Measurements from ENCODE around the gene CDC42SE2.
"Not testable (repeated sequence)": the region's sequence is repeated elsewhere in the genome, so short reads cannot be mapped to it uniquely, and the experiment has no call there.

Gene CDC42SE2

DNA sequence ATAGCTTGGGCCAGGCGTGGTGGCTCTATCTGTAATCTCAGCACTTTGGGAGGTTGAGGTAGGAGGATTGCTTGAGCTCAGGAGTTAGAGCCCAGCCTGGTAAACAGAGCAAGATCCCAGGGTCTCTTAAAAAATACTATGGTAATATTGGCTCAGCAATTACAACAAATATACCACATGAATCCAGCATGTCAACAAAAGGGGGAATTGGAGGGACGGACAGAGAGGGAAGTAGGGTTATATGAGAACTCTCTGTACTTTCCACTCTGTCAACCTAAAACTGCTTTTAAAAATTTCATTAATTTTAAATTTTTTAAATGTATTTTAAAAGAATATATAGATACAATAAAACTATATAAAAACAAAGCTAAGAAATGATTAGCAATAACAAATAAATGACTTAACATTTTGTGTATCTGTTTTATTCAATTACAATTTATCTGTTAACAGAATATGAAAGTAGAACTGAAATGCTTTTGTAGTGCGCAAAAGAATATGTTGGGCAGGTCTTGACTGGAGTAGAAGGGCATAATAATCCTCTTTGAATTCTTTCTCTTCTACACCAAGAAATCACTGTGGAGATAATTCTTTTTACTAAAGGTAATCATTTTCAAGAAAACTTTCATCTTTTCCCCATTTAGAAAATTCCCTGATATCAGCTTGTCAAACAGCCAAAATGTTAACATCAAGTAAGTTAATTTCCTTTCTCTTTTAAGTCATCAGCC is 12.9 kb upstream of the CDC42SE2 start:
- DNase-seq (ENCODE audit: low read depth, low spot score): no peak

GRCh38 chr5:131252824-131253171 is 11.1 kb upstream of the CDC42SE2 start:
- peak; percentile 69 for DNase-seq (ENCODE audit: low read depth, low spot score)

DNA sequence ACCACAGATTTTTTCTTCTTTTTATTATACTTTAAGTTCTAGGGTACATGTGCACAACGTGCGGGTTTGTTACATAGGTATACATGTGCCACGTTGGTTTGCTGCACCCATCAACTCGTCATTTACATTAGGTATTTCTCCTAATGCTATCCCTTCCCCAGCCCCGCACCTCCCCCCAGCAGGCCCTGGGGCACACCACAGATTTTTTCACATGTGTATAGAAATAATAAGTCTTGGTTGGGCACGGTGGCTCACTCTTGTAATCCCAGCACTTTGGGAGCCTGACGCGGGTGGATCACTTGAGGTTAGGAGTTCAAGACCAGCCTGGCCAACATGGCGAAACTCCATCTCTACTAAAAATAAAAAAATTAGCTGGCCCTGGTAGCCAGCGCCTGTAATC is 9.8 kb upstream of the CDC42SE2 start:
- not testable (repeated sequence) for DNase-seq (ENCODE audit: low read depth, low spot score)

- no peak for DNase-seq (ENCODE audit: low read depth, low spot score)
Observed at GRCh38 chr5:131254741-131255140, 9.1 kb upstream of the CDC42SE2 start.

DNA sequence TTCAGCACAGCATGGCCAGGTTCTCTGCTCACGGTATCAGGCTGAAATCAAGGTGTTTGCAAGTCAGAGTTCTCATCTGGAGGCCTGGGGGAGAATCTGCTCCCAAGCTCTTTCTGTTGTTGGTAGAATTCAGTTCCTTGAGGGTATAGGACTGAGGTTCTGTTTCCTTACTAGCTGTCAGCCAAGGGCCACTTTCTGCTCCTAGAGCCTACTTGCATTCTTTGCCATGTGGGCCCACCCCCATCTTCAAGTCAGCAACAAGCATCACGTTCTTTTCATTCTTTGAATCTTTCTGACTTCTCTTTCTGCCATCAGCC is 7.4 kb upstream of the CDC42SE2 start:
- no peak for DNase-seq (ENCODE audit: low read depth, low spot score)

DNA sequence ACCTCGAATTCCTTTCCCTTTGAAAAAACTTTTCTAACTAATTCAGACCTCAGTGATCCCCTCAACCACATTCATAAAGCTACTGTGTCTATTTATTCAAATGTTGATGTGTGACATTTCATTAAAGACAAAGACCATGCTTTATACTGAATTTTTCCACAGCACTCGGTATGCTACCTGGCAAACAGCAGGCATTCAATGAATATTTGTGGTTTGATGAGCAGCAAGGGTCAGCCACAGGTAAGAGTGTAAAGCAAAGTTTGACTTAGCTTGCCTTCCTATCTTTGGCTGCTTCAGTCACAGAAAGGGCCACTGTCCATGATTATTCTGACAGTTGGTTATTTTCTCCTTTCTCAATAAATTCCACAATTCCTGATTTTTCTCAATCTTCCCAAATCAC is 5.1 kb upstream of the CDC42SE2 start:
- no peak for DNase-seq (ENCODE audit: low read depth, low spot score)

DNA sequence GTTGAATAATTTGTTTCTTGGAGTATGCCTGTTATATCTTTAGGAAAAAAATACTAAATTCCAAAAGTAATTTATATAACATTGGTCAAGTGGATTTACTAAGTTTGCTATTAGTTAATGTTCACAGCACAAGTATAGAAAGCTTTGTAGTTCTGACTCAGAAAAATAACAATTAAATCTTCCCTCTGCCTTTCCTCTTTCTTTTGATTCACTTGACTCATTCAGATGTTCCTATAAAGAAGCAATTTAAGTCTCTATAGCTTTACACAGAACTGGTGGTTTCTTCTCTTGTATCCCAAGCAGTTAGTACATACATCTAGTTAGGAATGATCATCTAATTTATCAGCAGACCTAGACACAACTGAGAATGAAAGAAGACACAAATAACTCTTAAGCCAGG is 4.5 kb upstream of the CDC42SE2 start:
- no peak for DNase-seq (ENCODE audit: low read depth, low spot score)

DNA sequence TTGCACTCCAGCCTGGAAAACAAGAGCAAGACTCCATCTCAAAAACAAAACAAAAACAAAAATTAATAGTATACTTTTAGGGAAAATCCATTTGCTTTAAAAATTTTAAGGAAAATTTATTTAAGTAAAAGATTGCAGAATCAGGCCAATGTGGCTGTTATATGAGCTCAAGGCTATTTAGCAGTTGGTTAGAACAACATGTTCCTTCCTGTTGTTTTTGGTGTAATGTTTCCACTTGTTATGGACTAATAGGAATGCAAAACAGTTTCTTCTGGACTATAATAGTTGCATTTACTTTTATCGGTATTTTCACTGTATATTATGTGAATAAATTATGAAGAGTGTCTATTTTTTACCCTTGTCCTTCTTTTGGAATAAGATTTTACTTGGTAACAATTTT is 3.0 kb upstream of the CDC42SE2 start:
- DNase-seq (ENCODE audit: low read depth, low spot score): no peak

GRCh38 chr5:131261483-131261882 is 2.4 kb upstream of the CDC42SE2 start:
- DNase-seq (ENCODE audit: low read depth, low spot score): no peak

GRCh38 chr5:131262953-131263541 is 806 bp upstream of the CDC42SE2 start:
- no peak for DNase-seq (ENCODE audit: low read depth, low spot score)

DNA sequence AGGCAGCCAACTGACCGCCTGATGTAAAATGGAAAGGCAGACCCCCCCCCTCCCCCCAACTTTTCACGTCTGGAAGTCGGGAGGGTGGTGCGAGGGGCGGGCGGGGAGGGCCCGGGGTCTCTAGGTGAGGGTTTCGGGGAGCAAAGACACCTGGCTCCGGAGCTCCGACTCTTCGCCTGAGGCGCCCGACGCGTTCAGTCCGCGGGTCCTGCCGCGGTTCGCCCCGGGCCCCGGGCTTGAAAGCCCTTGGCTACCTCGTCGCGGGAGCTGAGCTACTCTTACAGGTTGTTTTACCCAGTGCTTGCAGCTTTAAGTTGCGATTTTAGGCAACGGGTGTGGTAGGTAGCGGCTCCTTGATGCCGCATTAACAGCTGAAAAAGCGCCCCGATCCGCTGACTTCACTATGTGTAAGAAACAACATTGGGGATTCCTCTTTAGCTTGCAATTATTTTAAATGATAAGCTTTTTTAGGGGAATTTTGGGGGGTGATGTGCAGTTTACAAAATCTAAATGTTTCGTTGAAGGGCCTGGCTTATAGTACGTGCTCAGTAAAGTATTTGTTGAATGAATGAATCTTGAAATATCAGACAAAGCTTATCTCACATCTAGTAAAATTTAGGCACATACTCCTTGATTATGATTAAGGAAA is 722 bp downstream of the CDC42SE2 start:
- no peak for DNase-seq (ENCODE audit: low read depth, low spot score)

GRCh38 chr5:131265311-131265803 is 1.5 kb downstream of the CDC42SE2 start:
- no peak for DNase-seq (ENCODE audit: low read depth, low spot score)

GRCh38 chr5:131266370-131267060 is 2.7 kb downstream of the CDC42SE2 start:
- DNase-seq (ENCODE audit: low read depth, low spot score): no peak

- no peak for DNase-seq (ENCODE audit: low read depth, low spot score)
Observed at GRCh38 chr5:131268758-131269370, 5.0 kb downstream of the CDC42SE2 start.

DNA sequence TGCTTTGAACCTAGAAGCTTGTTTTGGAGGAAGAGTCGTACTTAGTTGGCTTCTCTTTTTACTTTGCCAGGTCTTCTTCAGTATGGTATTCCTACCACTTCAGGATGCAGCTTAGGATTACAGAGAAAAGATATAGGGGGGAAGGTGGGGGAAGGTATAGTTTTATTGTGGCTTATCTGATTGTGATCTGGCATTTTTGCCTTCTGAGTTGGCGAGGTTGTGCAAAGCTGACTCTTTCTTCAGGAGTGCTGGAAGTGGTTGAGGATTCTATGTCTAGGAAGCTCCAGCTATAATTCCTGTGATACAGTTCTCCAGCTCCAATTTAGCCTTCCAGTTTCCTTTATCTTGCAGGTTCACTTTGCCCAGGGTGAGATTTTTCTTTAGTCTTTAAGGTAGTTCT is 7.0 kb downstream of the CDC42SE2 start:
- DNase-seq (ENCODE audit: low read depth, low spot score): no peak

DNA sequence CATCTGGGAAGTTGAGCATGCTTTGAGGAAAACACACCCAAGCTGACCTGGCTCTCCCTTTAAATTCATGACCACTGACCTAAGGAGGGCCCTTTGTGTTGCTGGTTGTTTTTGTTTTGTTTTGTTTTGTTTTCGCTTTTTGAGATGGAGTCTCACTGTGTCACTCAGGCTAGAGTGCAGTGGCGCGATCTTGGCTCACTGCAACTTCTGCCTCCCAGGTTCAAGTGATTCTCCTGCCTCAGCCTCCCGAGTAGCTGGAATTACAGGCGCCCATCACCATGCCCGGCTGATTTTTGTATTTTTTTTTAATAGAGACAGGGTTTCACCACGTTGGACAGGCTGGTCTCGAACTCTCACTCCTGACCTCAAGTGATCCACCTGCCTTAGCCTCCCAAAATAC is 8.0 kb downstream of the CDC42SE2 start:
- DNase-seq (ENCODE audit: low read depth, low spot score): not testable (repeated sequence)

DNA sequence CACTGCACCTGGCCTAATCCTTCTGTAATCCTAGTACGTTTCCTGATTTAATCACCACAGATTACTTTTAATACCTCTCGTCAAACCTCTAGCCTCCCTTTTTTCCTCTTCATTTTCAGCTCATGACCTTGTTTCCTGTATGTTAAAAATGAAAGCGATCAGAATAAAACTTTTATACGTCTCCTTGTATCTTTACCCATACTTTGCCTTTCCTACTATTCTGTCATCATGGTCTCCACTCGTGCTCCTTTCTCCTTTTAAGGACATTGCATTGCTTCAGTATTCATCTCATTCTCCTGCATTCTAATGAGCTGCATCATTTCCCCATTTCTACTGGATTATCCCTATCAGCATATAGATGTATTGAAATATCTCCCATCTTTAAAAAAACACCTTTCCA is 8.5 kb downstream of the CDC42SE2 start:
- DNase-seq (ENCODE audit: low read depth, low spot score): no peak

- DNase-seq (ENCODE audit: low read depth, low spot score): no peak
Observed at GRCh38 chr5:131272724-131273123, 8.9 kb downstream of the CDC42SE2 start.

- DNase-seq (ENCODE audit: low read depth, low spot score): no peak
Observed at GRCh38 chr5:131274326-131275063, 10.6 kb downstream of the CDC42SE2 start.

DNA sequence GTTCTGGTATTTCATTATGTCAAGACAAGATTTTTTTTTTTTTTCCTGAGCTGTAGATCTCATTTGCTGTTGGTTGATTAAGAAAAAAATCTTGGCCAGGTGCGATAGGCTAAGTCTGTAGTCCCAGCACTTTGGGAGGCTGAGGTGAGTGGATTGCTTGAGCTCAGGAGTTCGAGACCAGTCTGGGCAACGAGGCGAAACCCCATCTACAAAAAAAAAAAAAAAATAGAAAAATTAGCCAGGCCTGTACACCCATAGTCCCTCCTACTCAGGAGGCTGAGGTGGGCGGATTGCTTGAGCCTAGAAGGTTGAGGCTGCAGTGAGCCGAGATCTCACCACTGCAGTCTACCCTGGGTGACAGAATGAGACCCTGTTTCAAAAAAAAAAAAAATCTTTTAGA is 12.2 kb downstream of the CDC42SE2 start:
- DNase-seq (ENCODE audit: low read depth, low spot score): no peak

DNA sequence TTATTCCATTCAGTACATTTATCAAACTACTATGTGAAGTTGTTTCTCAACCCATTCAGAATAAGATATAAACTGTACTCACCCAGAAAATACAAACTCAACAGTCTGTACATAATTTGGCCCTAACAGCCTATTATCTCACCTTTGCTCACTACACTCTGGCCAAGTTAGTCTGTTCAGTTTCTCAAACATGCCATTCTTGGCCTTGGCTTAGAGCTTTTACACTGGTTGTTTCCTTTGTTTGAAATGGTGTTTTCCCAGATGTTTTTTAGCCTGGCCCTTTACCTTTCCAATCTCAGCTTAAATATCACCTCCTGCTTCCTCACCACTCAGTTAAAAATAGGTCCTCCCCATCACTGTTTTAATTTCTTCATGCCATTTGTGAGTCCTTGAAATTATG is 13.6 kb downstream of the CDC42SE2 start:
- no peak for DNase-seq (ENCODE audit: low read depth, low spot score)

Data from activated CD4-positive, CD25-positive, alpha-beta regulatory T cell treated with anti-CD3 and anti-CD28 coated beads, Interleukin-2, amount 50 U/mL, for 16 hours (primary cell).